A549 (cell line): ENCODE results near the gene CRYZL1. TPM values are rescaled to one million over a fixed set of nuclear protein-coding genes. Genes with fewer than 3 reads are reported as not detected.
A peak's percentile ranks its signal among the peaks of the same experiment; 100 is the strongest.

Experiments used
- ATOH8 ChIP-seq: fragments of 250-450 bp; sonication (Bioruptor Pico); IDR thresholded peaks from 2 replicates; pipeline ENCODE4 v1.5.0; 2020; ENCODE audit warnings: low read depth, mild to moderate bottlenecking, moderate library complexity
- BHLHE40 ChIP-seq: IDR thresholded peaks from 2 replicates; pipeline ENCODE4 v1.6.1; 2012; ENCODE audit warnings: low read depth, low read length, inconsistent platforms
- CBX2 ChIP-seq: fragments of 200-600 bp; sonication (generic); IDR thresholded peaks from 2 replicates; pipeline ENCODE4 v1.6.1; 2016; ENCODE audit warnings: low read depth, mild to moderate bottlenecking, borderline replicate concordance
- CBX8 ChIP-seq: fragments of 200-600 bp; sonication (generic); IDR thresholded peaks from 2 replicates; pipeline ENCODE4 v1.6.1; 2016
- CEBPB ChIP-seq, 2 experiments: fragments of >200 bp in 1 of 2; sonication (Bioruptor Twin) in 1 of 2; formaldehyde crosslinking in 1 of 2; IDR thresholded peaks; 2 replicates each; pipeline ENCODE4 v1.6.1; 2012 to 2016
- CHD2 ChIP-seq: fragments of 150-350 bp; IDR thresholded peaks from 2 replicates; pipeline ENCODE4 v1.6.1; 2014; ENCODE audit warnings: low read length; ENCODE audit not compliant: partially characterized antibody
- CHD4 ChIP-seq: fragments of 200-600 bp; sonication (generic); IDR thresholded peaks from 2 replicates; pipeline ENCODE4 v1.6.1; 2016; ENCODE audit warnings: antibody characterized with exemption, mild to moderate bottlenecking, borderline replicate concordance
- CTCF ChIP-seq: fragments of >200 bp; sonication (Bioruptor Twin); formaldehyde crosslinking; IDR thresholded peaks from 3 replicates; pipeline ENCODE4 v1.5.1; 2016
- E2F6 ChIP-seq: IDR thresholded peaks from 2 replicates; pipeline ENCODE4 v1.6.1; 2012; ENCODE audit warnings: low read depth, borderline replicate concordance
- EHMT2 ChIP-seq: fragments of 200-600 bp; sonication (generic); IDR thresholded peaks from 2 replicates; pipeline ENCODE4 v1.6.1; 2016; ENCODE audit warnings: antibody characterized with exemption, low read depth, mild to moderate bottlenecking, moderate library complexity
- ELK1 ChIP-seq: fragments of 150-350 bp; IDR thresholded peaks from 2 replicates; pipeline ENCODE4 v1.6.1; 2014; ENCODE audit warnings: low read depth, mild to moderate bottlenecking, low read length
- ESRRA ChIP-seq: fragments of 150-350 bp; IDR thresholded peaks from 2 replicates; pipeline ENCODE4 v1.6.1; 2014; ENCODE audit warnings: mild to moderate bottlenecking, low read length, borderline replicate concordance
- FOSB ChIP-seq: fragments of 250-450 bp; sonication (Bioruptor Pico); IDR thresholded peaks from 2 replicates; pipeline ENCODE4 v1.5.0; 2020; ENCODE audit warnings: mild to moderate bottlenecking, moderate library complexity
- FOSL2 ChIP-seq, 2 experiments: fragments of 450-650 bp in 1 of 2; fragments of >200 bp in 1 of 2; sonication (Bioruptor Twin) in 1 of 2; formaldehyde crosslinking; IDR thresholded peaks; 2 replicates each; pipeline versions ENCODE4 v1.5.0 to v1.6.1; 2016 to 2020; ENCODE audit warnings: mild to moderate bottlenecking in 1 of 2, moderate library complexity in 1 of 2
- HDAC2 ChIP-seq: fragments of 200-600 bp; sonication (generic); IDR thresholded peaks from 2 replicates; pipeline ENCODE4 v1.6.1; 2016
- HOXA7 ChIP-seq: fragments of 250-450 bp; sonication (Bioruptor Pico); IDR thresholded peaks from 2 replicates; pipeline ENCODE4 v1.5.0; 2020; ENCODE audit warnings: mild to moderate bottlenecking, moderate library complexity
- HOXB5 ChIP-seq: fragments of 250-450 bp; sonication (Bioruptor Pico); IDR thresholded peaks from 2 replicates; pipeline ENCODE4 v1.5.0; 2020; ENCODE audit warnings: mild to moderate bottlenecking, moderate library complexity
- JUN ChIP-seq, 2 experiments: fragments of >200 bp; sonication (Bioruptor Twin); formaldehyde crosslinking; IDR thresholded peaks; 2 replicates in 1 of 2; 3 replicates in 1 of 2; pipeline ENCODE4 v1.6.1; 2016 to 2017
- JUNB ChIP-seq: fragments of >200 bp; sonication (Bioruptor Twin); formaldehyde crosslinking; IDR thresholded peaks from 2 replicates; pipeline ENCODE4 v1.6.1; 2016
- KDM1A ChIP-seq: fragments of 200-600 bp; sonication (generic); IDR thresholded peaks from 2 replicates; pipeline ENCODE4 v1.6.1; 2016; ENCODE audit warnings: low read depth, mild to moderate bottlenecking
- KDM5A ChIP-seq: fragments of 200-600 bp; sonication (generic); IDR thresholded peaks from 2 replicates; pipeline ENCODE4 v1.6.1; 2016; ENCODE audit warnings: antibody characterized with exemption, mild to moderate bottlenecking
- MAFK ChIP-seq: fragments of 450-650 bp; IDR thresholded peaks from 2 replicates; pipeline ENCODE4 v1.6.1; 2014; ENCODE audit not compliant: partially characterized antibody
- MAX ChIP-seq: IDR thresholded peaks from 2 replicates; pipeline ENCODE4 v1.6.1; 2012
- MAZ ChIP-seq: fragments of 150-350 bp; IDR thresholded peaks from 2 replicates; pipeline ENCODE4 v1.6.1; 2014; ENCODE audit warnings: antibody characterized with exemption, low read depth, low read length, borderline replicate concordance
- NFE2L2 ChIP-seq: fragments of 150-350 bp; conservative IDR thresholded peaks from 2 replicates; pipeline ENCODE4 v1.6.1; 2014; ENCODE audit warnings: low read length
- NPAS2 ChIP-seq: fragments of 250-450 bp; sonication (Bioruptor Pico); IDR thresholded peaks from 2 replicates; pipeline ENCODE4 v1.8.0; 2022; ENCODE audit warnings: mild to moderate bottlenecking, moderate library complexity, borderline replicate concordance
- NR3C1 ChIP-seq: fragments of >200 bp; sonication (Bioruptor Twin); formaldehyde crosslinking; IDR thresholded peaks from 3 replicates; pipeline ENCODE4 v1.6.1; 2017
- POLR2A ChIP-seq: IDR thresholded peaks from 2 replicates; pipeline ENCODE4 v1.6.1; 2012; ENCODE audit warnings: mild to moderate bottlenecking, low read length
- POLR2AphosphoS2 ChIP-seq: conservative IDR thresholded peaks from 2 replicates; pipeline ENCODE4 v1.6.1; 2012; ENCODE audit warnings: low read length, improper control_type of control experiment, inconsistent platforms
- RAD21 ChIP-seq, 2 experiments: fragments of >200 bp in 1 of 2; sonication (Bioruptor Twin) in 1 of 2; formaldehyde crosslinking in 1 of 2; IDR thresholded peaks in 1 of 2; conservative IDR thresholded peaks in 1 of 2; 2 replicates in 1 of 2; 3 replicates in 1 of 2; pipeline ENCODE4 v1.6.1; 2012 to 2018; ENCODE audit warnings: inconsistent platforms in 1 of 2
- RFX5 ChIP-seq: fragments of 450-650 bp; IDR thresholded peaks from 2 replicates; pipeline ENCODE4 v1.7.1; 2014; ENCODE audit warnings: antibody characterized with exemption, mild to moderate bottlenecking, moderate library complexity
- RNF2 ChIP-seq: fragments of 200-600 bp; sonication (generic); IDR thresholded peaks from 2 replicates; pipeline ENCODE4 v1.6.1; 2016; ENCODE audit warnings: low read depth, mild to moderate bottlenecking, antibody characterized with exemption, moderate library complexity, borderline replicate concordance
- SMC3 ChIP-seq: fragments of >200 bp; sonication (Bioruptor Twin); formaldehyde crosslinking; IDR thresholded peaks from 3 replicates; pipeline ENCODE4 v1.6.1; 2018; ENCODE audit warnings: inconsistent platforms
- SREBF2 ChIP-seq: fragments of 450-650 bp; IDR thresholded peaks from 2 replicates; pipeline ENCODE4 v1.6.1; 2014; ENCODE audit warnings: mild to moderate bottlenecking, moderate library complexity
- TFCP2L1 ChIP-seq: fragments of 250-450 bp; sonication (Bioruptor Pico); IDR thresholded peaks from 2 replicates; pipeline ENCODE4 v1.5.0; 2021; ENCODE audit warnings: mild to moderate bottlenecking
- TP53 ChIP-seq: fragments of 250-450 bp; sonication (Bioruptor Pico); IDR thresholded peaks from 2 replicates; pipeline ENCODE4 v1.5.0; 2021; ENCODE audit warnings: mild to moderate bottlenecking, moderate library complexity
- ZC3H11A ChIP-seq: fragments of 450-650 bp; IDR thresholded peaks from 2 replicates; pipeline ENCODE4 v1.6.1; 2014; ENCODE audit warnings: antibody characterized with exemption, mild to moderate bottlenecking
- ZNF302 ChIP-seq: fragments of 250-450 bp; sonication (Bioruptor Pico); IDR thresholded peaks from 2 replicates; pipeline ENCODE4 v1.9.0; 2021; ENCODE audit warnings: inconsistent platforms, mild to moderate bottlenecking, moderate library complexity
- ZSCAN20 ChIP-seq: fragments of 250-450 bp; sonication (Bioruptor Pico); IDR thresholded peaks from 2 replicates; pipeline ENCODE4 v1.8.0; 2022; ENCODE audit warnings: mild to moderate bottlenecking, moderate library complexity
- polyA plus RNA-seq, 4 experiments: library from polyadenylated mRNA; depleted of rRNA in 3 of 4; stranded (reverse); fragments of >200 nt; fragmentation: RNase III in 1 of 4; extraction: RNeasy Plus Mini Kit Qiagen cat#74134 plus additional on column Dnase treatment in 1 of 4; gene quantifications; 2 replicates in 3 of 4; 3 replicates in 1 of 4; pipeline ENCODE4 v1.2.3, GENCODE V29; 2011 to 2017
- TF ChIP-seq, protein P1 (sequence below): fragments of >200 bp; sonication (Bioruptor Twin); formaldehyde crosslinking; IDR thresholded peaks from 3 replicates; pipeline ENCODE4 v1.6.1; 2016

The CRYZL1 gene
- polyA plus RNA-seq, 2 of the 4 experiments (the other 2 are of a cell fraction): 15.2 to 38.9 TPM

DNA sequence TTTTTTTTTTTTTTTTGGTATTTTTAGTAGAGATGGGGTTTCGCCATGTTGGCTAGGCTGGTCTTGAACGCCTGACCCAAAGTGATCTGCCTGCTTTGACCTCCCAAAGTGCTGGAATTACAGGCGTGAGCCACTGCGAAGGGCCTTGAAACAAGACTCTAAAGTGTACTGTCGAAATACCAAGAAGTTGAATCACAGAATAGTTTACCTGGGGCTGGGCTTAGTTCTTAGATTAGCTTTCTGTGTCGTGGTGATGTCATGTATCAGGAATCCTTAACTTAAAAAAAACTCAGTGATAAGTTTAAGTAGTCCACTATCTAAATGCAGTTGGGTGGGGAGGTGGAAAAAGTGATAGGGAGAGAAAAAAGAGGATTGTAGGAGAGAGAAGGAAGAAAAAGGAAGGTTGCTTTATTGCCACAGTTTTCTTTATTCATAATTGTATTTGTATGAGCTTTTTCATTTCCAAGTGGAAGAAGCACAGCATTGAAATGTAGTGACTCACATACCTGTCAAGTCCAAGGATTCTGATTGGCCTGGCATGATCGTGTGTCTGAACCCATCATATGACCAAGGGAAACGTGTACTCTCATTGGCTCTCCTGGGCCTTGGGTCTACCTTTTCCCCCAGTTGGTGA is 14.2 kb upstream of the CRYZL1 start (continued):
- TF ChIP-seq ZNF302 (CRISPR knock-in tag): no peak
- TF ChIP-seq TP53 (CRISPR knock-in tag): no peak
- no peak for TF ChIP-seq CHD2
- no peak for TF ChIP-seq ATOH8 (CRISPR knock-in tag)
- no peak for TF ChIP-seq RAD21 (conservative IDR thresholded peaks at IDR 0.05 in 1 of 2, IDR thresholded peaks at IDR 0.05 in 1 of 2)
- no peak for TF ChIP-seq SREBF2
- no peak for TF ChIP-seq EHMT2
- no peak for TF ChIP-seq KDM1A
- TF ChIP-seq HOXB5 (CRISPR knock-in tag): no peak
- no peak for TF ChIP-seq MAZ
- TF ChIP-seq JUN (IDR thresholded peaks at IDR 0.05): no peak; a peak in 1 of 5 replicates
- no peak for TF ChIP-seq HDAC2
- TF ChIP-seq ZSCAN20 (CRISPR knock-in tag): no peak
- TF ChIP-seq CTCF: no peak
- no peak for TF ChIP-seq CBX2
- TF ChIP-seq MAX: 0 out of 2 replicates have a peak, but pooled peaks have one; percentile 23
- TF ChIP-seq E2F6: no peak
- no peak for TF ChIP-seq FOSB (CRISPR knock-in tag)
- TF ChIP-seq POLR2A: no peak
- TF ChIP-seq BHLHE40: no peak
- TF ChIP-seq KDM5A: no peak
- no peak for TF ChIP-seq SMC3
- TF ChIP-seq NPAS2 (CRISPR knock-in tag): no peak
- peak; percentile 57 for TF ChIP-seq FOSL2 (IDR thresholded peaks at IDR 0.05)
- peak; percentile 76 for TF ChIP-seq FOSL2 (CRISPR knock-in tag; IDR thresholded peaks at IDR 0.05)
- TF ChIP-seq CBX8: no peak
- no peak for TF ChIP-seq POLR2AphosphoS2
- TF ChIP-seq RFX5: no peak
- no peak for TF ChIP-seq NR3C1
- no peak for TF ChIP-seq ESRRA
- no peak for TF ChIP-seq ZC3H11A
- peak; percentile 67 for TF ChIP-seq JUNB
- no peak for TF ChIP-seq TFCP2L1
- TF ChIP-seq, protein P1, sequence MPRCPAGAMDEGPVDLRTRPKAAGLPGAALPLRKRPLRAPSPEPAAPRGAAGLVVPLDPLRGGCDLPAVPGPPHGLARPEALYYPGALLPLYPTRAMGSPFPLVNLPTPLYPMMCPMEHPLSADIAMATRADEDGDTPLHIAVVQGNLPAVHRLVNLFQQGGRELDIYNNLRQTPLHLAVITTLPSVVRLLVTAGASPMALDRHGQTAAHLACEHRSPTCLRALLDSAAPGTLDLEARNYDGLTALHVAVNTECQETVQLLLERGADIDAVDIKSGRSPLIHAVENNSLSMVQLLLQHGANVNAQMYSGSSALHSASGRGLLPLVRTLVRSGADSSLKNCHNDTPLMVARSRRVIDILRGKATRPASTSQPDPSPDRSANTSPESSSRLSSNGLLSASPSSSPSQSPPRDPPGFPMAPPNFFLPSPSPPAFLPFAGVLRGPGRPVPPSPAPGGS: no peak
- no peak for TF ChIP-seq CHD4
- TF ChIP-seq ELK1: no peak
- TF ChIP-seq CEBPB (IDR thresholded peaks at IDR 0.05): no peak
- TF ChIP-seq RNF2: no peak
- TF ChIP-seq MAFK: no peak
- no peak for TF ChIP-seq NFE2L2
- no peak for TF ChIP-seq HOXA7 (CRISPR knock-in tag)
